Urothelium cell line (cell line): ENCODE measurements around the gene LBH.

Experiments
- DNase-seq: peaks from one replicate; pipeline ENCODE4 v3.0.0; 2011; ENCODE audit warnings: low spot score, mixed read lengths
- FAIRE-seq: peaks from 2 replicates; lab custom pipeline; 2011; peaks lifted over from hg19 to GRCh38; lab: Jason Lieb, UNC

The LBH gene

DNA sequence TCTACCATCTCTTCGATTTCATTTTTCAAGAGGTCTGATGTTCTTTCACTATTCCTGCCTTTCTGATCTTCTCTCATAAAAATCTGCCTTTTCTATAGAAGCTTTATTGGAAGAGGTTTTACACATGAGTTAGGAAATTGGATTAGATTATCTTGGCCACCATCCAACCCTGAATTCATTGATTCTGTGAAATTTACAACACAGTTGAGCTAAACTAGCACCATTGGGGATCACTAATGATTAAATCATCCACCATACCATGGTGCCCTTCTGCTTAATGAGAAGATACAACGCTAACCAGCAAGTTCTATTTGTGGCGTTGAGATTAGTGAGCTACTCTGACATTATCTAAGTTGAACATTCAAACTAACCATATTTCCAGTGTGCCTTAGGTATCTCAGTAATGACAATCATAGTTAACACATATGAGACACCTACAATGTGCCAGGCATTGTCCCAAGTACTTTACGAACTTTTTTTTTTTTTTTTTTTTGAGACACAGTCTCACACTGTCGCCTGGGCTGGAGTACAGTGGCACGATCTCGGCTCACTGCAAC lies 17.3 kb upstream of the LBH start:
- FAIRE-seq (no peak), DNase-seq (no peak)

DNA sequence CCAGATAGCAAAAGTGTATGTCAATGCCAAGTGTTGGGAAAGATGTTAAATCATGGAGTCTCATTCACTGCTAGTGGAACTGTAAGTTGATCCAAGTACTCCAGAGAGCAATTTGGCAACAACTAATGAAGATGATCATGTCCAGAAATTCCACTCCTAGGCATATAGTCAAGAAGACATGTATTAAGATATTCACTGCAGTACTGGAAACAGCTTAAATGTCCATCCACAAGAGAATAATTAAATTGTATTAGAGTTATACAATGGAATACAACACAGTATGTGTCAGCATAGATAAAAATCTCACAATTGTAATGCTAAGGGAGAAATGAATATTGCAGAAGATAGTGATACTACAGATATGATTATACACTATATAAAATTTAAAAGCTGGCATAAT lies 15.2 kb upstream of the LBH start:
- FAIRE-seq: no peak
- no peak for DNase-seq

DNA sequence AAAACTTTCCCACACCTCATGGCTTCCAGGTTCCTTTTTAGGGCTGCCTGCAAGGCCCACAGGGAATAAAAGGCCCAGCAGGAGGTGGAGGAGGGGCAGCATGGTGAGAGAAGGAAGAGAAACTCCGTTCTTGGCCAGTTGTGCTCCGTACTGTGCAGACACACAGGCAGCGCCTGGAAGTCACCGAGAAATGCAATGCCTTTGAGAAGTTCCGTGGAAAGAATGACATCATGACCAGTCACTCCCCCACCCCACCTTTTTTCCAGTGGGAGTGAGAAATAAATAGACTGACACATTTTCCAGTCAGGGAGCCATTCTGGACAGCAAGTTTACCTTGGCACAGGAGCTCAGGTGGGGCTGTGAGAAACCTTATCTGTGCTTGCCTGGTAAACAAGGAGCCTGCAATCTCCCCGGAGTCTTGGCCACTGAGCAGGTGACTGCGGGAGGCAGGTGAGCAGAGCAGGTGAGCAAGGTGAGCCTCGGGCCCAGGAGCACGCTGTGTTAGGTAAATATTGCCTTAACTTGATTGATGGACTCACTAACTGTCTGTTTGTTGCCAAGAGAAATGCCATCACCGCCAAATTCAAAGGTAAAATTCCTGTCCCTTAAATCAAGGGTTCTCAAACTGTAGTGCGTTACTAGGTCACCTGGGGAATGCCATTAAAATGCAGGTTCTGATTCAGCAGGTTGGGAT lies 13.5 kb upstream of the LBH start:
- no peak for DNase-seq
- no peak for FAIRE-seq

DNA sequence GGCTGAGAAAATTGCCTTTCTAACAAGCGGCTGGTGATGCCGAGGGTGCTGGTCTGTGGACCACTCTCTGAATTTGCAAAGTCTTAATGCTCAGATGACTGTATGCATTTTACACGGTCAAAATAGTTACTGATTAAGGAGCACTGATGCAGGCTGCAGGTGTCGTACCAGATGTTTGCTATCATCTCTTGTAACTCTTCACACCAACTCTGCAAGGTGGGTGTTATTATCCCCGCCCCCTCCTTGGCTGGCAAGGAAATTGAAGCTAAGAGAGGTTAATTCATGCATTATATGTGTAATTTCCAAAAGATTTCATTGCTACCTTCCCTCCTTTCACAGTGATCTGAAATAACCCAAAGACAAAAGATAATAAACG lies 13.0 kb upstream of the LBH start:
- no peak for DNase-seq
- no peak for FAIRE-seq

DNA sequence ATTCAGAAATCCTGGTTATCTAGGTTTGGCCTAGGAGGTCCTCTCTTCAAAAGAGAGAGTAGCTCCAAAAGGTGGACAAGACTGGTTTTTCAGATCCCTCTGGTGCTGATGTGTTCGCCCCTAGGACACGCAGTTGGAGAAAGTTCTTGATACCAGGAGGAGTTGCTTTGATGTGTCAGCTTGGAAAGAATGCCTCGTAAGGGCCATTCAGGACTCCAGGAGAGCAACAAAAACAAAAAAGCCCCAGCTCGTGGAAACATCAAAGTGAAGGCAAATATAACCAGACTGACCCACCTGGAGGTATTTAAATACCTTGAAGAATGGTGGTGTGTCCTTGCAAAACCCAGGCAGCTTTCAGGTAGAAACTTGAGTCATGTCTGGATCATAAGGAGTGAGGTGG lies 12.5 kb upstream of the LBH start:
- FAIRE-seq: no peak
- DNase-seq: no peak

DNA sequence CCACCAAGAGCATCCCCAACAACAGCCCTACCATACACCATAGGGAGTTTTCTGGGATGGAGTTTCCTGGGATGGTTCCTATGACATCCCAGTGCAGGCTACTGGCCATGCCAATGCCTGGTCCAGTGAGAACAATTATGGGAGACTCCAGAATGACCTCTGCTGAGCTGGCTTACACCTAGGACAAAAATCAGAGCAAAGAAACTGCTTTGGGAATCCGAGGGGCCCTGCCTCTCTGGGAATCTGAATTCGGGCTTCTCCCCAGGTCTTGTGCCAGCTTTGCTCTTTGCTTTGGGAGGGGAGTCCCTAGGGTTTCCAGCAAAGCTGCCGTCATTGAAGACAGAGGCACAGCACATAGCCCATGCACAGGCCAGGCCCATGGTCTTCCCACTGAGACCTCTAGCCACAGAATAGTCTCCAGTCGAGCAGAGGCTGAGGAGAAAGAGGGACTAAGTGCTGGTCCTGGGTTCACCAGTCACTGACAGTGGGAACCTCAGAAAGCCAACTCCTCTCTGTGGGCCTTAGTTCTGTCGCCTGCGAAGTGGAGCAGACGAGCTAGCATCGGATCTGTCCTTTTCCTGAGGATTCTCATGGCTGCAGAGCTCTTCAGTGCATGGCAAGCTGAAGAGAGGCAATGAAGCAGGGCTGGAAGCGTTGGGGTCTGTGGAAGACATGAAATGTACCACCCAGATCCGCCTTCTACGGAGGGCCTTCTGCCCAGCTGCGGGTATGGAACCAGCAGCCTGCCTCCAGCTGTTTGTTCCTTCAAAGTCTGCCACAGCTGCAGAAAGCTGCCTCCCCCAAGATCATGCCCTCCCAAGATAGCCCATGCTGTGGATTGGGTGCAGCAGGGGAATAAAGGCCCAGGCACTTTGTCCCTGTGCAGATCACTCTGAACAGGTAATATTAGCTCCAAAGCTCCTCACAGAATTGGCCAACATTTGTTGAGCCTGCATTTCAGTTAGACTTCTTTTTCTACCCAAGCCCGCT lies 11.2 kb upstream of the LBH start:
- DNase-seq (no peak), FAIRE-seq (no peak)

DNA sequence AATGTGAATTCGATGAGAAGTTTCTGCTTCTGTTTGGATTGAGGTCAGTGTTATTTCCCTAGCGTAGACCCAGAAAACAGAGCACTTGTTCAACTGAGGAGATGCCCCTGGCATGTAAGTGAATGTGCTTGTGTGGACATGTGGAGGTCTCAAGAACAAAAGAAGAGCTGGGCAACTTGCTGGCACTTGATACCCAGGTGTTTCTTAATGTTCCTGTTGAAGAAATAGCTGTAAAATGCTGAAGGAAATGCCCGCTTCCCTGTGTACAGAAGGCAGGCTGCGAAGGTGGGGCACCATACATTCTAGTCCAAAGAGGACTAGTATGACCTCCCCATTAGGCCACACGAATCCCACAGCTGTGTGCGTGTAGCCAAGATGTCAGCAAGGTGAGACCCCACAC lies 9.8 kb upstream of the LBH start:
- no peak for DNase-seq
- no peak for FAIRE-seq

DNA sequence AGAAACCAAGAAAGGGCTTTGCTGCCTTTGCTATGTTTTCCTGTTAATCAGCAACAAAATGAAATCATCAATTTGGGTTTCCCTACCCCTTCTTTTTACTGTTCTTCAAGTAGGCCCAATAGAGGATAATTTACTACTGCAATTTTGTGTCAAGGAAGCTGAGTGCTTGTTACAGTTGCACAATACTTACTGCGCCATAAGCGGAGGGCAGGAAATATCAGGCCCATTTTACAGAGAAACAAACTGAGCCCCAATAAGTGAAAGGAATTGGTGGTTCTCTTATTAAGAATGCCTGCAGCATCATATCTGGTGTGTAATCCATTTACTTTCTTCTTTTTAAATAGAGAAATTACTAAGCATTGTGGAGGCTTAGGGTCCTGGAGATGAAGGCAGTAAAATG lies 9.3 kb upstream of the LBH start:
- DNase-seq (no peak), FAIRE-seq (no peak)

DNA sequence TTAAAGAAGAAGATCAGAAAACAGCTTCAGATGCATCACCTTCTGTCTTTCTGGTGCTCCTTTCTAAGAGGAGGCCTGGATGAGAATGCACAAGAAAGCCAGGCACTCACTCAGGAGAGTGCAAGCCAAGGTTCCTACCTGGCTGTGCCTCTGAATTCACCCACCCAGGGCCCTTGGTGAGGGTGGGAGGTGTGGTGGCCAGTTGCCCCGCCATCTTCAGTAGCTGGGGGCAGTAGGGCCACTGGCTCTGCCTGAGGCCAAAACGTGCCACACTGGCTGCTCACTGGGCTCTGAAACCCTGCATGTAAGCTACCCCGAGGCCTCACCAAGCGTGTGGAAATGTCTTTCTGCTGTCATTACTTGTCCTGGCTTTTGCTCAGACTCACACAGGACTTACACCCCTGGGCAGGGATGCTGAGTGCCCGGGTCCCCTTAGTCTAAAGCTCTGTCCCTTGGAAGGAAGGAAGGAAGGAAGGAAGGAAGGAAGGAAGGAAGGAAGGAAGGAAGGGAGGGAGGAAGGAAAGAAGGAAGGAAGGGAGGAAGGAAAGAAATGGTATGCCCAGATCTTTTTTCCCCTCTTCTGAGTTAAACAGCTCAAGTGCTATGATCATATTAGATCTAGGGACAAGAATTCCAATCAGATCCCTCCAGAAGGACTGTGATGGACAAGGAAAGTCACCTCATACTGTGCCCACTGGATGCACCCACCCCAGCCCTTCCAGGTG lies 8.5 kb upstream of the LBH start:
- DNase-seq (no peak), FAIRE-seq (no peak)

DNA sequence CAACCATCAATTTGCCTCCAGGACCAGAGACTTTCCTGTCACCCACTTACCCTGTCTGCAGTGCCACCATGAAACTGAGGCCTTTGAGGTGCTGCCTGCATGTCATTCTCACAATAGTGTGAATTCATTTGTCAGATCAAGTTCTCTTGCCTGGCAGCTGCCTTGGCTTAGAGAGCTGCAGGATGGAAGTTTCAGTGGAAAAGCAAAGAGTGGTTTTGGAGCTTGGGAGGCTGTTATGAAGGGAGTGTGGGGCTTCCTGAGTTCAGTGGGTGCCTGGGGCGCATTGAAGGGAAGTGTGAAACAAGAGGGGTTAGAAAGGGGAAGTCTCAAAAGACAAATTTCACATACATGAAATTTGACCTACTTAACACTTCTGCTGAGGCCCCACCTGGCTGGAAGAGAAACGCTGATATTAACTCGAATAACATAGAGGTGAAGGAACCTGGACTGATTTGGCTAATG lies 7.9 kb upstream of the LBH start:
- FAIRE-seq (no peak), DNase-seq (no peak)

DNA sequence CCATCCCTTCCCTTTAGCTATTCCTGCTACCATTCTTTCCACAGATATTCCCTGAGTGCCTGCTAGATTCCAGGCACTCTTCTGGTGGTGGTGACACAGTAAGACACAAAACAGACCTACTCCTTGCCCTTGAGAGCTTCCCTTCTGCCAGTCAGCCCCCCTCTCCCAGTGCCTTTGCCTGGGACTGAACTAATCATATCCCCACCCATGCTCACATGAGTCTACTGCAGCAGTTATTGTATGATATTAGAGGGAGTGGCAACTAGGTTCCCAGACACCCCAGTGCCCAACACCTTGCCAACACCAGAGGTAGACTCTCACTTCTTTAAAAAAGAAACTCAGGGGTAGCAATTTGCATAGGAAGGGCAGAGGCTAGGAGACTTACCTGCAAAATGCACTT lies 7.2 kb upstream of the LBH start:
- FAIRE-seq (no peak), DNase-seq (no peak)

DNA sequence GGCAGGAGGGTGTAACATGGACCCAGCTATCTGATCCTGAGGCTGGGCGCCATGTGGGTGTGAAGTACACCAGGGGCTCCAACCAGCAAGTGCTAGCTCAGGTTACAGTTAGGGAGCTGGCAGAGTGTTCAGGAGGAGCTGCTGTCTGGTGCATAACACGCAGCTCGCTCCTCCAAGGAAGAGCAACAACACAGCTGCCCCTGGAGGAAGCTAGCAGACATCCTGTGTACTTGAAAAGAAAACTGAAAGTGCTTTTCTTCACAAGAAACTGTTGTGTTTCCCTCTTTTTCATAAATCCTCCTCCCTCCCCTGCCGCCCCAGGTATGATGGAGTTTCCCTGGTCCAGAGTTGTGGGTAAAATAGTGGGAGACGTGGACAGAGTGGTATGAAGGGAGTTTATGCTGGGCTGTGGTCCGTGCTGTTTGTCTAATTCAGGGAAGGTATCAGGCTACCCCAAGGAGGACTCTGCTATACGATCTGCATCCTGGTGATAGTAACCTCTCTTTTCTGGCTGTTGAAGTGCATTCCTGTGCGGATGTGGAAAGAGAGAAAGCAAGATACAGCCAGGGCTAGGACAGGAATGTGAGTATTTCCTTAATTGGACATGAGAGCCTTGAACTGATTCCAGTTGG lies 6.1 kb upstream of the LBH start:
- no peak for FAIRE-seq

DNA sequence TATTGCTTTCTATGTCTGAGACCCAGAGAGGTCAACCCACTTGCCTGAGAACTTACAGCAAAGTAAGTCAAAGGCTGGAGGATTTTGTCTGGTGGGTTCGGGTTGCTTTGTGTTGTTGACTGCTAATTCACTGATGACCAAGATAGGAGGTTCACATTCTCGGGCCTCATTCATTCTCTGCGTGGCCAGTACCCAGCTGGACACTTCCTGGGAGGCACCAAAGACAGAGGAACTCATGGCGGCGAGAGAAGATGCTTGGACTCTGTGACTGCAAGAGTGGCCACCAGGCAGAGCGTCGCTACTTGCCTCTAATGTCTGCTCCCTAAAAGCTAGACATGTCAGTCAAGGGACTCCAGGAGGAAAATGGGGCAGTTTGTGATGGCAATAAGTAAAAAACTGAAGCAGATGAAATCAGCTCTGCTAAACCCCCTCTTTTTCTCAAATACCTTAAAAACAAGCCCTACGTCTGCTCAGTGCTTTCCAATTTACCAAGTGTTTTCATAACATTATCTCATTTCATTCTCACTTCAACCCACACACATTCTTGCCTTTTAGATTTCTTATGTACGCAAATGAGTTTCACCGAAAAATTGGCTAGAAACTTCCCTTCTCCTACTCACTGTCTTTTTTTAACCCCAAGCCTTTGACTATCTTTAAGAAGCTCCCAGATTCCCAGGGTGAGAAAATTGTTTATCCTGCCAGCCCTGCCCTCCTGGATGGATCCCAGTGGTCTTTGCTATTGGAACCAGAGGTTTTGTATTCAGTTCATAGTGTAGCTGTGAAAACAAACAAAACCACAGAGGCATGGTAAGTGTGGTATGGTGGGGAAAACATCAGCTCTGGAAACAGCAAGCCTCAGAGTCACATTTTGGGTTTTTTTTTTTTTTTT lies 4.9 kb upstream of the LBH start:
- FAIRE-seq (no peak), DNase-seq (no peak)

More for the DNA sequence above, 6.1 kb upstream of the LBH start:
- peak; percentile 62 for DNase-seq

DNA sequence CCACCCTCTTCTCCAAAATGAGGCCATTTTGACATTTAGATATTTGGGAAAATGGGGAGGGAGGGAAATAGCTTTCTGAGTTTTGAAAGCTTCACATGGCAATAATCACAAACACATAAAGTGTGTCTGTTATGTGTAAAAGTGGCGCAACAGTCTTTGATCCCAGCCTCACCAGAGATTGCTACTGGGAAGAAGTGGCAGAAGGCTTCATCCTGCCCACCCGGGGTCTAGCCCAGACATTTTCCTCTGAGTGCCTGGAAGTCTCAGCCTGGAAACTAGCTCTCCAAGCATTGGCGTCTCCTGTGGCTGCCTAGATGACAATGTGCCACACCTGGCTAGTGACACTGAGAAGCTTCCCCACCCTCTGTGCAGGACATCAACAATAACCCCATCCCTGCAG lies 1.7 kb upstream of the LBH start:
- FAIRE-seq: no peak
- no peak for DNase-seq

DNA sequence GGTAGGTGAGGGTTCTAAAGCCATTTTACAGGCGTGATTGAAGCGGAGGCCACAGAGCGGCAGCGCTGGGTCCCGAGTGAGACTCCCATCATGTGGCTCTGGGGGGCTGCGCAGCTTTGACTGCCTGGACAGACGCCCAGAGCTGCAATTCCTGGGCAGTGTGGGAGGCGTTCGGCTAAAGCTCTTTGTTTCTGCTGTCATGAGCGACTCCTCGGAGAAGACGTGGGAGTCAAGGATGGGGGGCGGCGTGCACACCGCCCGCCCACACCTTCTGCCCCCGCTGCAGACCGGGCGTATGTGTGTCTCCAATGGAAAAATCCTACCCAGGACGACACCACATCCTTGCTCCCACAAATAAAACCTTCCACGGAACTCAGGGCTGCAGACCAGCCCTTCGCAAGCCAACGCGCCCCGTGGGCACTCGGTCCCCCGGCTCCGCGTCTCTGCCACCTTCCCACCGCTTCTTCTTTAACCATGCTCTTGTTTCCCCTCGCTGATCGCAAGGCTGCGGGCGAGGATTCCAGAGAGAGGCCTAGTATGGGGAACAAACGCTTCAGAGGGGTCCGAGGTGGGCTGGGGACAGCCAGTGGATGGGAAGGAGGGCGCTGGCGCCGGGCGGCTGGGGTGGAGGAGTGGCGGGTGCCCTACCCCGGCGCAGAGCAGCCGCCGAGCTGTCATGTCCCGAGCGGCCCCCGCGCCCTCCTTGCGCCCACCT lies 680 bp upstream of the LBH start:
- FAIRE-seq (no peak), DNase-seq (peak; percentile 37)

DNA sequence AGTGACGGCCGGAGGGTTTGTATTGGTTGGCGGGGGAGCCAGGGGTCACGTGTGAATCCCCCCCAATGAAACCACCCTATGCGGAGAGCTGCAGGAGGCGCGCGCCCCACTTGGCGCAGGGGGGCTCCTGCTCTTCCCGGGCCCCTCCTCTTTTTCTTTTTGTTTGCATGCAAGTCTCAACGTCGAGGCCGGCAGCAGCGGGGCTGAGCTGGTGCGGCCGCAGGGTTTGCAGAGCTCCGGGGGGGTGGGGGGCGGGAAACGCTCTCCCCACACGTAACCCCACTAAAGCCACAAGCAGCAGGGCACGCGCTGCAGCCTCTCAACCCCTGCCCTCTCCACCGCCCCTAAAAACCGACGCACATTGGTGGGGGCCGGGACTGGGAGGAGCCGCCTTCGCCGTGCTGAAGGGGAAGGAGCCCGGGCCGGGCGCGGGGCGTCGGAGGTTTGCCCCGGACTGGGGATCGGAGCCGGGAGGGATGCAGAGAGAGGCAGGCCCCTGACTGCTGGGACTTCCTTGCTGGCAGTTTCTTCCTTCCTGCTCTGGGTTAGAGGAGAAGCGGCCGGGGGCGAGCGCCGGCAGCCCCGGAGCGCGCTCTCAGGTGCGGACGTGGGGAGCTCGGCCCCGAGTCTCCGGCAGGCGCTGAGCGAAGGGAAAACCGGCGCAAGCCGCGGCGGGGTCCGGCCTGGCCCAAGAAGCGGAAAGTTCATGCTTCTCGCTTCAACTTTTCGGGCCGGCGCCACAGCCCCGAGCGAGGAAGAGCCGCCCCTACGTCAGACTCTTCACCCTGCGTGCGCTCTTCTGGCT lies 864 bp downstream of the LBH start:
- DNase-seq (peak; percentile 57), FAIRE-seq (no peak)

DNA sequence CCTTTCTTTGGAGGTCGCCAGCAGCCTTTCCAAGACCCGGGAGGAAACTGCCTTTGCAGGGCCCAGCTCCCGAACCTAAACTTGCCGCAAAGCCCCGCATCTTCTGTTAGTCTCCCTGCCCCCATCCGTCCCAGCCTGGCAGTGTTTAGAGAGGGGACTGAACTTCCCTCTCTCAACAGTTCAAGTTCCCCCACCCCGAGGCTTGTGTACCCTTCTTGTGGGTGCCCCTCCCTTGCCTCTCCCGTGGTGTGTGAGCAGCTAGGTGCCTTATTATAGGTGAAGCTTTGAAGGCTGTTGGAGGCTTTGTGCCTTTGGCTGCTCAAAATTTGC lies 1.4 kb downstream of the LBH start:
- DNase-seq (no peak), FAIRE-seq (no peak)

DNA sequence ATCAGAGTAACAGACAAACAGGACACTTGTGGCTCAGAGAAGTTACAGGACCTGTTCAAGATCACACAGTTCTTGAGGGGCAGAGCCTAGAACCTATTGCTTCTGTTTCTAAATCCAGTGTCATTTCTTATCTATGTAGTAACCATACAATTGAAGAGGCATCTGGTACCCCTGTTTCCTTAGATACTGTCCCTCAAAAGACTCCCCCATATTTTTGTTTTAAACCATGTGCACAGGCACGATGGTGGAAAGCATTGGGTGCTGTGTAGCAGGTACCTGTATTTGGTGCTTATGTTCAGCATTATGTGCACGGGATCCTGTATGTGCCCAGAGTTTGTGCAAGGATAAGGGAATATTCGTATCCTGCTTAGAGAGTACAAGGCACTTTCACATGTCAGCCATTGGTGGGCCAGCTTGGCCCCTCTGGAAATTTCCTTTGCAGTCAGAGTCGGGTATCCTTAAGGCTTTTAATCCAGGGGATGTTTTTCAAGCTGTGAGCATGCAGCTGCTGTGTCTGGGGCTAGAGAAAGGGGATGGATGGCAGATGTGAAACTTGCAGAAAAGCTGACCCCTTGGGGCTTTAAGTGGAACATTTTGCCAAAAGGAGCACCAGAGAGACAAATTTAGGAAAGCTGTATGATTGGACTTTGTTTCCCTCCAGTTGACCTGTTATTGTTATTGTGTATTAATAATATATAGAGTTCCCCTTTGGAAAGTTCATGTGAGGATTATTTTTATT lies 2.1 kb downstream of the LBH start:
- FAIRE-seq (no peak), DNase-seq (no peak)
